ENCODE data around the gene ZNF789.

The ZNF789 gene

DNA sequence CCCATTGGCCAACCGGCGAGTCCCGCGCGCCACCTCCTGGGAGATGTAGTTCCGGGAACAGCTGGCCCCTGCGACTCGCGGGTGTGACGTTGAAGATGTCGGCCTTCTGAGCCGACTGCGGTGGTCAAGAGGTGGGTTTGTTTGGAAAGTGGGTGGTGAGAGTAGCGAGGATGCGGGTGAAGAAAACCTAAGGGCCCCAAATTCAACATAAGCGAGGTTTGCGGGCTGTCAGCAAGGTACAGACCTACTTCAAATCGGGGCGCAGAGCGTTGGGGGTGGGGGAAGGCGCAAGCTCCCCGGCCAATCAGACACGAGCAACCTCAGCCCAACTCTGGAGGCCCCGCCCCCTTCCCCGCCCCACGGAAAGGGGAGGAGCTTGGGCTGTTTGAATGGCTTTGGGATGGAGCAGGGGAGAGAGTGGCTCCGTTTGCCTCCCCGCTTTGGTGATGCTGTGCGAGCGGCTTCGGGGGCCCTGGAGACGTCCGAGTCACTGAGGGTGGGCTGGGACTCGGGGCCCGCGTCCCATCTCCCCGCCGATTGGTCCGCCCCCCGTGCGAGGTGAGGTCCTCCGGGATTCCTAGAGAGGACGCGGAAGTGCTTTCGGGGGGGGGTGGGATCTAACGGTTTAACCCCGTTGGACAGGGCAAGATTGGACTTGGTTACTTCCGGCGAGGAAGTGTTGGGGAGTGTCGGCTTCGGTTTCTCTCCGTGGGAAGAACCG, 32.1 kb downstream of the ZNF789 start, which contains the start of gene ZKSCAN5:
ZKSCAN5 (plus strand) TSS at position 60 of the 721 bp plus-strand sequence. CDS start 1,383 bp downstream, outside the sequence.
- peak; percentile 98 for DNase-seq

GRCh38 chr7:99505324-99505662, 32.6 kb downstream of the ZNF789 start:
- DNase-seq = no peak

- peak; percentile 18 for DNase-seq
These were observed 41.4 kb downstream of the ZNF789 start for GRCh38 chr7:99514050-99514449.

GRCh38 chr7:99521399-99521798, 48.7 kb downstream of the ZNF789 start:
- DNase-seq = no peak

GRCh38 chr7:99525713-99526440, 53.2 kb downstream of the ZNF789 start:
- DNase-seq = no peak

GRCh38 chr7:99531354-99531765, 58.7 kb downstream of the ZNF789 start:
- no peak for DNase-seq

DNA sequence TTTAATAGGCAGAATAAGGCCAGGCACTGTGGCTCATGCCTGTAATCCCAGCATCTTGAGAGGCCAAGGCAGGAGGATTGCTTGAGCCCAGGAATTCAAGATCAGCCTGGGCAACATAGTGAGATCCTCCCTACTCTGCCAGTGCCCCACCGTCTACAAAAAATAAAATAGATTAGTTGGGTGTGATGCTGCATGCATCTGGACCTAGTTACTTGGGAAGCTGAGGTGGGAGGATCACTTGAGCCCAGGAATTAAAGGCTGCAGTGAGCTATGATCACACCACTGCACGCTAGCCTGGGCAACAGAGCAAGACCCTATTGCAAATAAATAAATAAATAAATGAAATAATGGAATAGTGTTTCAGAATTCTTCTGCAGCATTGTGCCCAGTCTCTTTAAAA, 63.0 kb downstream of the ZNF789 start:
- DNase-seq = no peak

Measured in fibroblast of skin of abdomen (primary cell).